WERI-Rb-1 (cell line): ENCODE measurements around the gene P4HB.

Source experiments
- DNase-seq: peaks from one replicate; pipeline ENCODE4 v3.0.0-alpha.2; 2020
- H3K27ac ChIP-seq: fragments of 250-450 bp; sonication (Bioruptor Pico); 2 replicates; pipeline ENCODE4 v1.5.1; 2020; ENCODE audit warnings: mild to moderate bottlenecking, moderate library complexity
- H3K27me3 ChIP-seq: fragments of 250-450 bp; sonication (Bioruptor Pico); 2 replicates; pipeline ENCODE4 v1.5.1; 2021; ENCODE audit warnings: mild to moderate bottlenecking, low read depth, moderate library complexity; ENCODE audit not compliant: insufficient read depth, severe bottlenecking
- H3K36me3 ChIP-seq: fragments of 250-450 bp; sonication (Bioruptor Pico); 2 replicates; pipeline ENCODE4 v1.5.1; 2020; ENCODE audit warnings: mild to moderate bottlenecking, moderate library complexity
- H3K4me3 ChIP-seq: 2 replicates; pipeline ENCODE4 v1.5.1; 2011; ENCODE audit warnings: low read depth, mild to moderate bottlenecking, control low read depth, low read length
- H3K9me3 ChIP-seq: fragments of 250-450 bp; sonication (Bioruptor Pico); 2 replicates; pipeline ENCODE4 v1.5.1; 2021; ENCODE audit warnings: mild to moderate bottlenecking, moderate library complexity; ENCODE audit not compliant: severe bottlenecking
- CTCF ChIP-seq: IDR thresholded peaks from 2 replicates; pipeline ENCODE4 v1.5.1; 2011; ENCODE audit warnings: low read depth, mild to moderate bottlenecking, control low read depth, inconsistent platforms, low read length

The P4HB gene

GRCh38 chr17:81898885-81899284 lies 38.5 kb upstream of the P4HB start:
- TF ChIP-seq CTCF: no peak
- Histone ChIP-seq H3K36me3 (peaks cover 70% of the 10 kb centered on the region), H3K27ac (no peak overlapping the region), H3K27me3 (no peaks in the 10 kb centered on the region), H3K9me3 (no peaks in the 10 kb centered on the region), H3K4me3 (no peak overlapping the region)
- DNase-seq: no peak

- Histone ChIP-seq H3K27me3 (no peaks in the 10 kb centered on the region), H3K4me3 (no peak overlapping the region), H3K27ac (no peak overlapping the region), H3K9me3 (no peaks in the 10 kb centered on the region), H3K36me3 (peaks cover 69% of the 10 kb centered on the region)
- DNase-seq: no peak
- no peak for TF ChIP-seq CTCF
Observed at GRCh38 chr17:81898029-81898866, 37.9 kb upstream of the P4HB start.

- H3K4me3 ChIP-seq: no peak overlapping the region
- peaks cover 73% of the 10 kb centered on the region for H3K36me3 ChIP-seq
- H3K27ac ChIP-seq: no peak overlapping the region
- H3K9me3 ChIP-seq: no peaks in the 10 kb centered on the region
- no peak for TF ChIP-seq CTCF
- no peaks in the 10 kb centered on the region for H3K27me3 ChIP-seq
- no peak for DNase-seq
Observed at GRCh38 chr17:81895400-81895799, 35.1 kb upstream of the P4HB start.

GRCh38 chr17:81891303-81891552 lies 30.9 kb upstream of the P4HB start:
- no peak for TF ChIP-seq CTCF
- peak overlapping the region; percentile 90 for H3K27ac ChIP-seq
- peaks cover 74% of the 10 kb centered on the region for H3K36me3 ChIP-seq
- no peaks in the 10 kb centered on the region for H3K9me3 ChIP-seq
- H3K27me3 ChIP-seq: no peaks in the 10 kb centered on the region
- DNase-seq: no peak
- peak overlapping the region; percentile 93 for H3K4me3 ChIP-seq

- Histone ChIP-seq H3K27me3 (no peaks in the 10 kb centered on the region), H3K27ac (peak overlapping the region; percentile 90), H3K4me3 (peak overlapping the region; percentile 93), H3K36me3 (peaks cover 74% of the 10 kb centered on the region), H3K9me3 (no peaks in the 10 kb centered on the region)
- DNase-seq: no peak
- no peak for TF ChIP-seq CTCF
Observed at GRCh38 chr17:81890447-81891302, 30.3 kb upstream of the P4HB start.
